ENCODE data around the gene ADGRG3.

Gene ADGRG3

GRCh38 chr16:57637965-57638364 lies 30.1 kb upstream of the ADGRG3 start:
- no peak overlapping the region for H3K4me3 ChIP-seq (ENCODE audit: low read depth, low read length)
- DNase-seq (ENCODE audit: low read depth), result no peak
- no peak for TF ChIP-seq MYC (IDR thresholded peaks at IDR 0.05; ENCODE audit: low read depth, low read length)
- TF ChIP-seq, protein P1, sequence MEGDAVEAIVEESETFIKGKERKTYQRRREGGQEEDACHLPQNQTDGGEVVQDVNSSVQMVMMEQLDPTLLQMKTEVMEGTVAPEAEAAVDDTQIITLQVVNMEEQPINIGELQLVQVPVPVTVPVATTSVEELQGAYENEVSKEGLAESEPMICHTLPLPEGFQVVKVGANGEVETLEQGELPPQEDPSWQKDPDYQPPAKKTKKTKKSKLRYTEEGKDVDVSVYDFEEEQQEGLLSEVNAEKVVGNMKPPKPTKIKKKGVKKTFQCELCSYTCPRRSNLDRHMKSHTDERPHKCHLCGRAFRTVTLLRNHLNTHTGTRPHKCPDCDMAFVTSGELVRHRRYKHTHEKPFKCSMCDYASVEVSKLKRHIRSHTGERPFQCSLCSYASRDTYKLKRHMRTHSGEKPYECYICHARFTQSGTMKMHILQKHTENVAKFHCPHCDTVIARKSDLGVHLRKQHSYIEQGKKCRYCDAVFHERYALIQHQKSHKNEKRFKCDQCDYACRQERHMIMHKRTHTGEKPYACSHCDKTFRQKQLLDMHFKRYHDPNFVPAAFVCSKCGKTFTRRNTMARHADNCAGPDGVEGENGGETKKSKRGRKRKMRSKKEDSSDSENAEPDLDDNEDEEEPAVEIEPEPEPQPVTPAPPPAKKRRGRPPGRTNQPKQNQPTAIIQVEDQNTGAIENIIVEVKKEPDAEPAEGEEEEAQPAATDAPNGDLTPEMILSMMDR (IDR thresholded peaks at IDR 0.05; ENCODE audit: low read depth, low read length), result no peak

- TF ChIP-seq MYC (IDR thresholded peaks at IDR 0.05; ENCODE audit: low read depth, low read length) (no peak), POLR2A (IDR thresholded peaks at IDR 0.05; ENCODE audit: extremely low read depth, insufficient read length) (no peak)
- TF ChIP-seq, protein P1 (IDR thresholded peaks at IDR 0.05; ENCODE audit: low read depth, low read length), result no peak
- TF ChIP-seq, protein P2, sequence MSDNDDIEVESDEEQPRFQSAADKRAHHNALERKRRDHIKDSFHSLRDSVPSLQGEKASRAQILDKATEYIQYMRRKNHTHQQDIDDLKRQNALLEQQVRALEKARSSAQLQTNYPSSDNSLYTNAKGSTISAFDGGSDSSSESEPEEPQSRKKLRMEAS (IDR thresholded peaks at IDR 0.05; ENCODE audit: low read depth, low read length), result no peak
- H3K4me3 ChIP-seq (ENCODE audit: low read depth, low read length), result no peak overlapping the region
- DNase-seq (ENCODE audit: low read depth), result no peak
Observed at GRCh38 chr16:57638381-57638780, 29.7 kb upstream of the ADGRG3 start.

GRCh38 chr16:57639172-57639887 lies 28.8 kb upstream of the ADGRG3 start:
- TF ChIP-seq, protein P1 (IDR thresholded peaks at IDR 0.05; ENCODE audit: low read depth, low read length), result no peak
- TF ChIP-seq MYC (IDR thresholded peaks at IDR 0.05; ENCODE audit: low read depth, low read length) (no peak), POLR2A (IDR thresholded peaks at IDR 0.05; ENCODE audit: extremely low read depth, insufficient read length) (no peak)
- TF ChIP-seq, protein P2 (IDR thresholded peaks at IDR 0.05; ENCODE audit: low read depth, low read length), result no peak
- no peak for DNase-seq (ENCODE audit: low read depth)
- H3K4me3 ChIP-seq (ENCODE audit: low read depth, low read length), result no peak overlapping the region

- TF ChIP-seq POLR2A (IDR thresholded peaks at IDR 0.05; ENCODE audit: extremely low read depth, insufficient read length) (no peak), MYC (IDR thresholded peaks at IDR 0.05; ENCODE audit: low read depth, low read length) (no peak)
- TF ChIP-seq, protein P2 (IDR thresholded peaks at IDR 0.05; ENCODE audit: low read depth, low read length), result no peak
- TF ChIP-seq, protein P1 (IDR thresholded peaks at IDR 0.05; ENCODE audit: low read depth, low read length), result no peak
- DNase-seq (ENCODE audit: low read depth), result no peak
- H3K4me3 ChIP-seq (ENCODE audit: low read depth, low read length), result no peak overlapping the region
Observed at GRCh38 chr16:57640185-57640584, 27.9 kb upstream of the ADGRG3 start.

GRCh38 chr16:57640612-57641011 lies 27.5 kb upstream of the ADGRG3 start:
- TF ChIP-seq, protein P2 (IDR thresholded peaks at IDR 0.05; ENCODE audit: low read depth, low read length), result no peak
- TF ChIP-seq, protein P1 (IDR thresholded peaks at IDR 0.05; ENCODE audit: low read depth, low read length), result no peak
- TF ChIP-seq POLR2A (IDR thresholded peaks at IDR 0.05; ENCODE audit: extremely low read depth, insufficient read length), result no peak
- TF ChIP-seq MYC (IDR thresholded peaks at IDR 0.05; ENCODE audit: low read depth, low read length), result no peak
- no peak overlapping the region for H3K4me3 ChIP-seq (ENCODE audit: low read depth, low read length)
- no peak for DNase-seq (ENCODE audit: low read depth)
